Activated gamma-delta T cell (primary cell): ENCODE data around the gene NAT16.
"Not testable (repeated sequence)": the region's sequence is repeated elsewhere in the genome, so short reads cannot be mapped to it uniquely, and the experiment has no call there.

Experiments used
- DNase-seq: peaks from one replicate; lab custom pipeline; 2025; lab: John Stamatoyannopoulos, UW

Gene NAT16

GRCh38 chr7:101125989-101126650 is 54.0 kb downstream of the NAT16 start:
- peak; percentile 17 for DNase-seq

GRCh38 chr7:101124376-101125056 is 55.6 kb downstream of the NAT16 start:
- no peak for DNase-seq

GRCh38 chr7:101123703-101124068 is 56.4 kb downstream of the NAT16 start:
- DNase-seq: no peak

DNA sequence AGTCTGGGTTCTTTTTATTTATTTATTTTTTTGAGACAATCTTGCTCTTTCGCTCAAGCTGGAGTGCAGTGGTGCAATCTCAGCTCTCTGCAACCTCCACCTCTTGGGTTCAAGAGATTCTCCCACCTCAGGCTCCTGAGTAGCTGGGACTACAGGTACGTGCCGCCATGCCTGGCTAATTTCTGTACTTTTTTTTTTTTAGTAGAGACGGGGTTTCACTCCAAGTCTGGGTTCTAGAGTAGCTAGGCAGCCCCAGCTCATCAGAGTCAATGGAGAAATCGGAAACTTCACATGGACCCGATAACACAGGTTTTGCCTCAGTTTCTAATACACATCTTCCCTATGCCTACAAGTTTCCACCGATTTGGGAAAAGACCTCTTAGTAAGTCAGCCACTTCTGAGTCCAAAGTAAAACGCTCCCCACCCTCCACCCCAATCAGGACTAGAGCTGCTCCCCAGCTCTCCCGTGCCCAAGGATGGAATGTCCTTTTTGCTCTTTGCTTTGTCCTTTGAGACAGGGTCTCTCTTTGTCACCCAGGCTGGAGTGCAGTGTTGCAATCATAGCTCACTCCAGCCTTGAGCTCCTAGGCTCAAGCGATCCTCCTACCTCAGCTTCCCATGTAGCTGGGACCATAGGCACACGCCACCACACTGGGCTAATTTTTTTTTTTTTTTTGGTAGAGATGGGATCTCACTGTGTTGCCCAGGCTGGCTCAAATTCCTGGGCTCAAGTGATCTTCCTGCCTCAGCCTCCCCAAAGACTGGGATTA is 57.0 kb downstream of the NAT16 start:
- no peak for DNase-seq

GRCh38 chr7:101121991-101122932 is 57.8 kb downstream of the NAT16 start:
- DNase-seq: no peak

- not testable (repeated sequence) for DNase-seq
These were observed 58.5 kb downstream of the NAT16 start for GRCh38 chr7:101121631-101121990.
